Thoracic aorta (tissue), 2 donors: Measurements from ENCODE around the gene CNOT4. TPM values are rescaled to one million over a fixed set of nuclear protein-coding genes. Genes with fewer than 3 reads are reported as not detected.

Experiments used
- ATAC-seq: fragments of 150-250 bp; one replicate; pipeline ENCODE4 v1.8.0; 2017; ENCODE audit warnings: low read depth; ENCODE audit not compliant: insufficient number of reproducible peaks, low FRiP score
- DNase-seq: peaks from one replicate; pipeline ENCODE4 v3.0.0-alpha.2; 2020; ENCODE audit warnings: low spot score
- H3K27ac ChIP-seq, 2 donors: fragments of 200-600 bp; sonication (generic); 1 replicate in 1 of 2; 2 replicates in 1 of 2; pipeline ENCODE4 v1.5.1; 2016; ENCODE audit warnings: mild to moderate bottlenecking in 2 of 2, moderate library complexity in 2 of 2
- H3K27me3 ChIP-seq: fragments of 200-600 bp; sonication (generic); replicated peaks from 2 replicates; pipeline ENCODE4 v1.6.0; 2016; ENCODE audit warnings: mild to moderate bottlenecking; ENCODE audit not compliant: insufficient read depth
- H3K36me3 ChIP-seq: fragments of 200-600 bp; sonication (generic); one replicate; pipeline ENCODE4 v1.5.1; 2016
- H3K4me1 ChIP-seq, 2 donors: fragments of 200-600 bp; sonication (generic); 1 replicate in 1 of 2; 2 replicates in 1 of 2; pipeline versions ENCODE4 v1.5.1 to v1.6.0; 2016; ENCODE audit warnings: low read depth in 2 of 2, mild to moderate bottlenecking in 1 of 2; ENCODE audit not compliant: control insufficient read depth in 1 of 2
- H3K4me3 ChIP-seq: fragments of 200-600 bp; sonication (generic); 2 replicates; pipeline ENCODE4 v1.5.1; 2016; ENCODE audit warnings: mild to moderate bottlenecking
- H3K9me3 ChIP-seq: fragments of 200-600 bp; sonication (generic); 2 replicates; pipeline ENCODE4 v1.5.1; 2016
- CTCF ChIP-seq: fragments of 200-600 bp; sonication (generic); IDR thresholded peaks from one replicate; pipeline ENCODE4 v1.5.1; 2019; ENCODE audit warnings: antibody characterized with exemption
- total RNA-seq, 2 donors: library from RNA; depleted of rRNA; stranded (reverse); fragments of >200 nt; gene quantifications; one replicate each; pipeline versions ENCODE4 v1.1.0 to v1.2.3, GENCODE V29; 2016

The CNOT4 gene
- total RNA-seq, 2 donors from 2014 or later, result 19.5 to 22.4 TPM

GRCh38 chr7:135463908-135464307 is 46.0 kb downstream of the CNOT4 start:
- no peaks in the 10 kb centered on the region for H3K36me3 ChIP-seq
- no peaks in the 10 kb centered on the region for H3K9me3 ChIP-seq
- DNase-seq, result no peak
- no peaks in the 10 kb centered on the region for H3K27me3 ChIP-seq
- no peak for ATAC-seq
- no peak overlapping the region for H3K27ac ChIP-seq
- peaks cover 0 to 12% of the 10 kb centered on the region in 2 donors for H3K4me1 ChIP-seq
- TF ChIP-seq CTCF, result no peak
- H3K4me3 ChIP-seq, result no peak overlapping the region

- Histone ChIP-seq H3K27ac (no peak overlapping the region), H3K27me3 (no peaks in the 10 kb centered on the region), H3K4me1 (peaks cover 0 to 15% of the 10 kb centered on the region in 2 donors), H3K9me3 (no peaks in the 10 kb centered on the region), H3K4me3 (no peak overlapping the region), H3K36me3 (no peaks in the 10 kb centered on the region)
- TF ChIP-seq CTCF, result no peak
- ATAC-seq (no peak), DNase-seq (no peak)
Observed at GRCh38 chr7:135459951-135460567, 49.8 kb downstream of the CNOT4 start.

GRCh38 chr7:135459076-135459475 is 50.8 kb downstream of the CNOT4 start:
- ATAC-seq (no peak), DNase-seq (no peak)
- Histone ChIP-seq H3K36me3 (no peaks in the 10 kb centered on the region), H3K27me3 (no peaks in the 10 kb centered on the region), H3K9me3 (no peaks in the 10 kb centered on the region), H3K4me1 (peaks cover 0 to 15% of the 10 kb centered on the region in 2 donors), H3K27ac (no peak overlapping the region), H3K4me3 (no peak overlapping the region)
- TF ChIP-seq CTCF, result no peak

- ATAC-seq, result no peak
Observed at GRCh38 chr7:135454060-135454459, 55.8 kb downstream of the CNOT4 start.

GRCh38 chr7:135449436-135449835 is 60.5 kb downstream of the CNOT4 start:
- Histone ChIP-seq H3K9me3 (no peaks in the 10 kb centered on the region), H3K27me3 (no peaks in the 10 kb centered on the region), H3K27ac (no peak overlapping the region), H3K4me3 (no peak overlapping the region), H3K36me3 (no peaks in the 10 kb centered on the region), H3K4me1 (peaks cover 4 to 20% of the 10 kb centered on the region in 2 donors)
- TF ChIP-seq CTCF, result no peak
- ATAC-seq (no peak), DNase-seq (no peak)

More at GRCh38 chr7:135454060-135454459, 55.8 kb downstream of the CNOT4 start:
- no peak overlapping the region for H3K4me3 ChIP-seq
- H3K27ac ChIP-seq, result no peak overlapping the region
- no peak for TF ChIP-seq CTCF
- no peaks in the 10 kb centered on the region for H3K27me3 ChIP-seq
- H3K9me3 ChIP-seq, result no peaks in the 10 kb centered on the region
- no peak for DNase-seq
- H3K4me1 ChIP-seq, result peaks cover 8 to 16% of the 10 kb centered on the region in 2 donors
- no peaks in the 10 kb centered on the region for H3K36me3 ChIP-seq
